H1 (cell line): ENCODE measurements around the gene FAF2. TPM values are rescaled to one million over a fixed set of nuclear protein-coding genes. Genes with fewer than 3 reads are reported as not detected.

Experiments
- CEBPB ChIP-seq: IDR thresholded peaks from 2 replicates; pipeline ENCODE4 v1.6.1; 2012; ENCODE audit warnings: low read depth, low read length
- CTBP2 ChIP-seq: IDR thresholded peaks from 2 replicates; pipeline ENCODE4 v1.7.0; 2011; ENCODE audit warnings: borderline replicate concordance, mild to moderate bottlenecking, moderate library complexity, mixed read lengths, low read length; ENCODE audit not compliant: insufficient read depth, insufficient read length
- EZH2 ChIP-seq: fragments of 200-600 bp; sonication (generic); IDR thresholded peaks from 2 replicates; pipeline ENCODE4 v1.7.1; 2012; ENCODE audit warnings: low read depth, mild to moderate bottlenecking, moderate library complexity, low read length, inconsistent platforms; ENCODE audit not compliant: severe bottlenecking
- RXRA ChIP-seq: IDR thresholded peaks from 2 replicates; pipeline ENCODE4 v1.6.1; 2011; ENCODE audit warnings: low read depth, mild to moderate bottlenecking, low read length, moderate library complexity; ENCODE audit not compliant: insufficient read depth
- polyA plus RNA-seq, 7 experiments: library from polyadenylated mRNA; depleted of rRNA in 3 of 7; stranded (reverse) in 5 of 7; unstranded in 2 of 7; fragments of >200 nt in 5 of 7; fragments of 200-250 nt in 2 of 7; gene quantifications; 1 replicate in 5 of 7; 2 replicates in 1 of 7; 4 replicates in 1 of 7; pipeline versions ENCODE4 v1.2.1 to v1.2.3, GENCODE V29; 2011 to 2013; ENCODE audit warnings: missing spikeins in 2 of 7, mixed read lengths in 2 of 7
- total RNA-seq: library from RNA; stranded (reverse); fragmentation: NEBNext Ultra II Directional; extraction: Animal tissue kit (Norgen Biotek cat#: 25700); gene quantifications from 2 replicates; pipeline ENCODE4 v1.2.1, GENCODE V29; 2021
- TF ChIP-seq, protein P1 (sequence below): IDR thresholded peaks from 2 replicates; pipeline ENCODE4 v1.6.1; 2012; ENCODE audit warnings: inconsistent platforms

FAF2 gene
- total and polyA plus RNA-seq, 2 of the 8 experiments (the other 6 are each of a cell fraction or from before 2014, with no cell fraction given): 20.8 to 35.8 TPM

DNA sequence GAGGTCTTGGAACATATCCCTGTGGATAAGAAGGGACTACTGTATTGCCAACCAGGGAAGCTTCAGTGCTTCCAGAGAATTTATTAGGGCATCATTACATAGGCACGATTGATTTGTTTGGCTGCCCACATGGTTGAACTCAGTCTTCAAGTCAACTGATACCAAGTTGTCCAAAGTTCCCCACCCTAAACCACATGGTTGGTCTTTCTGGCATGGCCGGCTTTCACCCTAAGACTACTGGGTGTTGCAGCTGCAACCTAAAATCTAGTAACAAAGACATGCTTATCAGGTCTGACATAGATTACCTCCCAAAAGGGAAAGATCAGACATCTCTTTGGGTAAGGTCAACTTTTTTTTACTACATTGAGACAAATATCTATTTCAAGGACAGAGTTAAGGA, 37.0 kb downstream of the FAF2 start (continued):
- TF ChIP-seq RXRA: no peak
- TF ChIP-seq, protein P1, sequence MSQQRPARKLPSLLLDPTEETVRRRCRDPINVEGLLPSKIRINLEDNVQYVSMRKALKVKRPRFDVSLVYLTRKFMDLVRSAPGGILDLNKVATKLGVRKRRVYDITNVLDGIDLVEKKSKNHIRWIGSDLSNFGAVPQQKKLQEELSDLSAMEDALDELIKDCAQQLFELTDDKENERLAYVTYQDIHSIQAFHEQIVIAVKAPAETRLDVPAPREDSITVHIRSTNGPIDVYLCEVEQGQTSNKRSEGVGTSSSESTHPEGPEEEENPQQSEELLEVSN: no peak
- no peak for TF ChIP-seq CTBP2
- TF ChIP-seq EZH2: no peak
- no peak for TF ChIP-seq CEBPB
- TF ChIP-seq, all 59 proteins: peak for 0
